Tibial nerve (tissue), 4 donors: Measurements from ENCODE around the gene CIITA. TPM values are rescaled to one million over a fixed set of nuclear protein-coding genes. Genes with fewer than 3 reads are reported as not detected.
"Not testable (repeated sequence)": the region's sequence is repeated elsewhere in the genome, so short reads cannot be mapped to it uniquely, and the experiment has no call there.

Experiments
- DNase-seq, 2 donors: peaks; one replicate each; pipeline ENCODE4 v3.0.0-alpha.2; 2019; ENCODE audit warnings: low spot score in 2 of 2
- H3K27ac ChIP-seq, 4 donors: fragments of 200-600 bp; sonication (generic) in 3 of 4; one replicate each; pipeline ENCODE4 v1.5.1; 2017 to 2019; ENCODE audit warnings: mild to moderate bottlenecking in 1 of 4
- H3K27me3 ChIP-seq, 2 donors: fragments of 200-600 bp; sonication (generic) in 1 of 2; one replicate each; pipeline versions ENCODE4 v1.5.1 to v1.6.0; 2017 to 2019
- H3K36me3 ChIP-seq, 3 donors: fragments of 200-600 bp; sonication (generic); one replicate each; pipeline ENCODE4 v1.5.1; 2018 to 2019
- H3K4me1 ChIP-seq, 4 donors: fragments of 200-600 bp; sonication (generic) in 3 of 4; one replicate each; pipeline ENCODE4 v1.5.1; 2017 to 2019
- H3K4me3 ChIP-seq, 4 donors: fragments of 200-600 bp; sonication (generic) in 3 of 4; one replicate each; pipeline ENCODE4 v1.5.1; 2017 to 2019; ENCODE audit warnings: mild to moderate bottlenecking in 1 of 4, moderate library complexity in 1 of 4
- H3K9me3 ChIP-seq, 4 donors: fragments of 200-600 bp; sonication (generic) in 3 of 4; one replicate each; pipeline ENCODE4 v1.5.1; 2017 to 2019
- EP300 ChIP-seq, 2 donors: sonication (generic); formaldehyde crosslinking; IDR thresholded peaks; one replicate each; pipeline ENCODE4 v1.6.1; 2017; ENCODE audit warnings: antibody characterized with exemption in 2 of 2, mild to moderate bottlenecking in 1 of 2
- POLR2A ChIP-seq, 2 donors: fragments of 450-650 bp; IDR thresholded peaks; one replicate each; pipeline ENCODE4 v1.6.1; 2017; ENCODE audit warnings: antibody characterized with exemption in 2 of 2, mild to moderate bottlenecking in 2 of 2, moderate library complexity in 2 of 2
- WGBS, 2 donors: methylation state at CpG; one replicate each; pipeline ENCODE4 v1.1.5; 2018; 5-methylcytosine and 5-hydroxymethylcytosine counted together
- total RNA-seq, 4 donors: library from RNA; depleted of rRNA; stranded (reverse); fragments of >200 nt; gene quantifications; one replicate each; pipeline ENCODE4 v1.1.0, GENCODE V29; 2016
- TF ChIP-seq, protein P1 (sequence below), 5 experiments: fragments of 200-600 bp in 3 of 5; fragments of 450-650 bp in 2 of 5; sonication (generic) in 3 of 5; IDR thresholded peaks; one replicate each; pipeline ENCODE4 v1.5.1; 2016 to 2019; ENCODE audit warnings: antibody characterized with exemption in 5 of 5, mild to moderate bottlenecking in 3 of 5, moderate library complexity in 2 of 5

The CIITA gene, protein sequence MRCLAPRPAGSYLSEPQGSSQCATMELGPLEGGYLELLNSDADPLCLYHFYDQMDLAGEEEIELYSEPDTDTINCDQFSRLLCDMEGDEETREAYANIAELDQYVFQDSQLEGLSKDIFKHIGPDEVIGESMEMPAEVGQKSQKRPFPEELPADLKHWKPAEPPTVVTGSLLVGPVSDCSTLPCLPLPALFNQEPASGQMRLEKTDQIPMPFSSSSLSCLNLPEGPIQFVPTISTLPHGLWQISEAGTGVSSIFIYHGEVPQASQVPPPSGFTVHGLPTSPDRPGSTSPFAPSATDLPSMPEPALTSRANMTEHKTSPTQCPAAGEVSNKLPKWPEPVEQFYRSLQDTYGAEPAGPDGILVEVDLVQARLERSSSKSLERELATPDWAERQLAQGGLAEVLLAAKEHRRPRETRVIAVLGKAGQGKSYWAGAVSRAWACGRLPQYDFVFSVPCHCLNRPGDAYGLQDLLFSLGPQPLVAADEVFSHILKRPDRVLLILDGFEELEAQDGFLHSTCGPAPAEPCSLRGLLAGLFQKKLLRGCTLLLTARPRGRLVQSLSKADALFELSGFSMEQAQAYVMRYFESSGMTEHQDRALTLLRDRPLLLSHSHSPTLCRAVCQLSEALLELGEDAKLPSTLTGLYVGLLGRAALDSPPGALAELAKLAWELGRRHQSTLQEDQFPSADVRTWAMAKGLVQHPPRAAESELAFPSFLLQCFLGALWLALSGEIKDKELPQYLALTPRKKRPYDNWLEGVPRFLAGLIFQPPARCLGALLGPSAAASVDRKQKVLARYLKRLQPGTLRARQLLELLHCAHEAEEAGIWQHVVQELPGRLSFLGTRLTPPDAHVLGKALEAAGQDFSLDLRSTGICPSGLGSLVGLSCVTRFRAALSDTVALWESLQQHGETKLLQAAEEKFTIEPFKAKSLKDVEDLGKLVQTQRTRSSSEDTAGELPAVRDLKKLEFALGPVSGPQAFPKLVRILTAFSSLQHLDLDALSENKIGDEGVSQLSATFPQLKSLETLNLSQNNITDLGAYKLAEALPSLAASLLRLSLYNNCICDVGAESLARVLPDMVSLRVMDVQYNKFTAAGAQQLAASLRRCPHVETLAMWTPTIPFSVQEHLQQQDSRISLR
- 10 to 100 TPM in 3 of 4 donors, 1 to 10 TPM in 1; 7.5 to 38.7 (median 17.8) TPM for total RNA-seq

DNA sequence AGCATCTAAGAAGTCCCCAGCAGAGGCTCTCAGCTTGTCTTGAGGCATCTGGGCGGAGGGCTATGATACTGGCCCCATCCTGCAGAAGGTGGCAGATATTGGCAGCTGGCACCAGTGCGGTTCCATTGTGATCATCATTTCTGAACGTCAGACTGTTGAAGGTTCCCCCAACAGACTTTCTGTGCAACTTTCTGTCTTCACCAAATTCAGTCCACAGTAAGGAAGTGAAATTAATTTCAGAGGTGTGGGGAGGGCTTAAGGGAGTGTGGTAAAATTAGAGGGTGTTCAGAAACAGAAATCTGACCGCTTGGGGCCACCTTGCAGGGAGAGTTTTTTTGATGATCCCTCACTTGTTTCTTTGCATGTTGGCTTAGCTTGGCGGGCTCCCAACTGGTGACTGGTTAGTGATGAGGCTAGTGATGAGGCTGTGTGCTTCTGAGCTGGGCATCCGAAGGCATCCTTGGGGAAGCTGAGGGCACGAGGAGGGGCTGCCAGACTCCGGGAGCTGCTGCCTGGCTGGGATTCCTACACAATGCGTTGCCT is at the start of gene CIITA:
Gene CIITA (plus strand): TSS at position 404 of the 543 bp plus-strand sequence. CDS start 129 bp downstream, at position 533.
- Histone ChIP-seq H3K36me3 (no peaks in the 10 kb centered on the region), H3K9me3 (no peaks in the 10 kb centered on the region), H3K4me3 (peak within 1 kb of the TSS in 2 of 4 donors; percentile 62 to 73), H3K4me1 (peaks cover 0 to 31% (median 18%) of the 10 kb centered on the region in 4 donors), H3K27me3 (peaks cover 0 to 8% of the 10 kb centered on the region in 2 donors), H3K27ac (peak within 1 kb of the TSS in 3 of 4 donors; percentile 72 to 82 (median 73))
- TF ChIP-seq POLR2A (IDR thresholded peaks at IDR 0.05) (peak in 1 of 2 donors; percentile 33), EP300 (IDR thresholded peaks at IDR 0.05) (peak in 1 of 2 donors; percentile 34)
- TF ChIP-seq, protein P1, sequence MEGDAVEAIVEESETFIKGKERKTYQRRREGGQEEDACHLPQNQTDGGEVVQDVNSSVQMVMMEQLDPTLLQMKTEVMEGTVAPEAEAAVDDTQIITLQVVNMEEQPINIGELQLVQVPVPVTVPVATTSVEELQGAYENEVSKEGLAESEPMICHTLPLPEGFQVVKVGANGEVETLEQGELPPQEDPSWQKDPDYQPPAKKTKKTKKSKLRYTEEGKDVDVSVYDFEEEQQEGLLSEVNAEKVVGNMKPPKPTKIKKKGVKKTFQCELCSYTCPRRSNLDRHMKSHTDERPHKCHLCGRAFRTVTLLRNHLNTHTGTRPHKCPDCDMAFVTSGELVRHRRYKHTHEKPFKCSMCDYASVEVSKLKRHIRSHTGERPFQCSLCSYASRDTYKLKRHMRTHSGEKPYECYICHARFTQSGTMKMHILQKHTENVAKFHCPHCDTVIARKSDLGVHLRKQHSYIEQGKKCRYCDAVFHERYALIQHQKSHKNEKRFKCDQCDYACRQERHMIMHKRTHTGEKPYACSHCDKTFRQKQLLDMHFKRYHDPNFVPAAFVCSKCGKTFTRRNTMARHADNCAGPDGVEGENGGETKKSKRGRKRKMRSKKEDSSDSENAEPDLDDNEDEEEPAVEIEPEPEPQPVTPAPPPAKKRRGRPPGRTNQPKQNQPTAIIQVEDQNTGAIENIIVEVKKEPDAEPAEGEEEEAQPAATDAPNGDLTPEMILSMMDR (IDR thresholded peaks at IDR 0.05) = no peak
- 47 to 49% methylated on average over 6 to 9 of the region's 9 CpGs for WGBS, 2 donors
- DNase-seq = peak; percentile 83 to 84

DNA sequence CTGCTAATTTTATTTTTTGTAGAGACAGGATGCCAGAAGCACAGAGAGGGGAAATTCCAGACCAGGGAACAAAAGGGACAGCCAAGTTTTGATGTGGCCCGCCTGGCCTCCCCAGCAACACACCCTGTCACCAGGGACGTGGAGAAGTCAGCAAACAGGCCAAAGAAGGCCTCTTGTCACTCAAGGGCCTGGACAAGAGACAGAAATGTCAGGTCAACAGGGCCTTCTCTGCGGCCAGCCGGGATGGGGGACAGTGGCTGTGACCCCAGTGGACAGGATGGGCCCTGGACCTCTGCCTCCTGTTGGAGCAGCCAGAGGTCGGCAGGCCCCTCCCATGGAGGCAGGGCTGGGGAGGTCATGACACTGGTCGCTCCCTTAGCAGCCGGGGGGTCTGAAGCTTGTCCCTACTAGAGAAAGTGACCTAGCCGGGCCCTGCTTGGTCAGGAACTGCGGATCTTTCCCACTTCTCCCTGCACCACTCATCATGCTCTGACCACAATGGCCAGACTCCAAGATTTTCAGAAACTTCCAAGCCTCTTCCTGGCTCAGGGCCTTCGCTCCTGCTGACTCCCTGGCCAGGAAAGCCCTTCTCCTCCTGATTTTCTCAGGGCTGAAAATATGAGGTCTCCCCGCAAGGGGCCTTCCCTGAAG is 49.2 kb upstream of the CIITA start:
- Histone ChIP-seq H3K9me3 (no peaks in the 10 kb centered on the region), H3K27ac (peak overlapping the region; percentile 73 to 93 (median 79)), H3K27me3 (no peaks in the 10 kb centered on the region), H3K4me3 (no peak overlapping the region), H3K4me1 (peaks cover 0 to 40% (median 26%) of the 10 kb centered on the region in 4 donors), H3K36me3 (no peaks in the 10 kb centered on the region)
- TF ChIP-seq POLR2A (IDR thresholded peaks at IDR 0.05) = no peak
- TF ChIP-seq, protein P1 (IDR thresholded peaks at IDR 0.05) = no peak
- TF ChIP-seq EP300 (IDR thresholded peaks at IDR 0.05) = peak in 1 of 2 donors; percentile 64
- 14 to 23% methylated on average over 8 to 11 of the region's 11 CpGs for WGBS, 2 donors
- DNase-seq = peak; percentile 54 to 79

DNA sequence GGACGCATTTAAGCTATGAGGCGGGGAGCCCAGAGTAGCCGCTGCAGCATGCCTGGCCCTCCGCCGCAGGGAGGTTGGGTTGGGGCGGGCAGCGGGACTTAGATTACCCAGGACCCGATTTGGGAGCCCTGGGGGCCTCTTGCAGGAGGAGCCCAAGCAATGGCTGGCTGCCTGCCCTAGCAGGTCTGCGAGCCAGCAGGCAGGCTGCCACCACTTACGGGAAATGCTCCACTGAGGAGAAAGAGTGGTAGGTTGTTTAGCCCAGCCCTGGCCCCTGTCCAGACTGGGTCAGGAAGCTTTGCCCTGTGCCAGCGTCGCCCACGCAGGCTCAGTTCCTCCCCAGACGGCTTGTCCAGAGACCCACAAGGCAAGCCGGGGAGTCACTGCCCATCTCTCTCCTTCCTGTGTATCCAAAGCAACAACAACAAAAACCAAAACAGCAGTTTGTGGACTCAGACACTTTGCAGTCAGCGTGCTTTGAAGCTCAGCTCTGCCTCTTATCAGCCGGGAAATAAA is 48.1 kb upstream of the CIITA start:
- Histone ChIP-seq H3K9me3 (no peaks in the 10 kb centered on the region), H3K4me1 (peaks cover 0 to 40% (median 26%) of the 10 kb centered on the region in 4 donors), H3K4me3 (peak overlapping the region in 2 of 4 donors; percentile 7 to 13), H3K36me3 (no peaks in the 10 kb centered on the region), H3K27me3 (no peaks in the 10 kb centered on the region), H3K27ac (peak overlapping the region; percentile 73 to 93 (median 79))
- 1 to 6% methylated on average over 15 to 17 of the region's 17 CpGs for WGBS, 2 donors
- TF ChIP-seq, protein P1 (IDR thresholded peaks at IDR 0.05) = no peak
- TF ChIP-seq POLR2A (IDR thresholded peaks at IDR 0.05) (peak in 1 of 2 donors; percentile 40), EP300 (IDR thresholded peaks at IDR 0.05) (peak; percentile 51 to 96)
- peak; percentile 83 to 84 for DNase-seq

DNA sequence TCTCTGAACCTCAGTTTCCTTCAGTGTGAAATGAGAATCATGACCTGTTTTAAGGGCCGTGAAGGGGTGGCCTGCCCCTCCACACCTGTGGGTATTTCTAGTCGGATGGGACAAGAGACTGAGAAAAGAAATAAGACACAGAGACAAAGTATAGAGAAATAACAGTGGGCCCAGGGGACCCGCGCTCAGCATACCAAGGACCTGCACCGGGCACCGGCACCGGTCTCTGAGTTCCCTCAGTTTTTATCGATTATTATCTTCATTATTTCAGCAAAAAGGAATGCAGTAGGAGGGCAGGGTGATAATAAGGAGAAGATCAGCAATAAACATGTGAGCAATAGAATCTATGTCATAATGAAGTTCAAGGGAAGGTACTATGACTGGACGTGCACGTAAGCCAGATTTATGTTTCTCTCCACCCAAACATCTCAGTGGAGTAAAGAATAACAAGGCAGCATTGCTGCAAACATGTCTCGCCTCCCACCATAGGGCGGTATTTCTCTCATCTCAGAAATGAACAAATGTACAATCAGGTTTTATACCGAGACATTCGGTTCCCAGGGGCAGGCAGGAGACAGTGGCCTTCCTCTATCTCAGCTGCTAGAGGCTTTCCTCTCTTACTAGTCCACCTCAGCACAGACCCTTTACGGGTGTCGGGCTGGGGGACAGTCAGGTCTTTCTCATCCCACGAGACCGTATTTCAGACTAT is 47.5 kb upstream of the CIITA start:
- H3K4me3 ChIP-seq = peak overlapping the region in 1 of 4 donors; percentile 7
- H3K27ac ChIP-seq = peak overlapping the region; percentile 73 to 93 (median 79)
- H3K4me1 ChIP-seq = peaks cover 0 to 40% (median 26%) of the 10 kb centered on the region in 4 donors
- not testable (repeated sequence) for H3K27me3 ChIP-seq, H3K9me3 ChIP-seq, DNase-seq, H3K36me3 ChIP-seq
- 31 to 36% methylated on average over 18 of the region's 18 CpGs for WGBS, 2 donors

DNA sequence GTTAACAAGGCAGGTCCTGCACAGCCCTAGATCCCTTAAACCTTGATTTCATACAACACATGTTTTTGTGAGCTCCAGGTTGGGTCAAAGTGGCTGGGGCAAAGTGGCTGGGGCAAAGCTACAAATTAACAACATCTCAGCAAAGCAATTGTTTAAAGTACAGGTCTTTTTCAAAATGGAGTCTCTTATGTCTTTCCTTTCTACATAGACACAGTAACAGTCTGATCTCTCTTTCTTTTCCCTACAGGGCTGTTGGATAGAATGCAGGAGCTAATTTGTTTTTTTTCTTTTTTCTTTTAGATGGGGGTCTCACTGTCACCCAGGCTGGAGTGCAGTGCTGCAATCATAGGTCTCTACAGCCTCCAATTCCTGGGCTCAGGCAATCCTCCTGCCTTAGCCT is 46.8 kb upstream of the CIITA start:
- peaks cover 0 to 40% (median 26%) of the 10 kb centered on the region in 4 donors for H3K4me1 ChIP-seq
- H3K27ac ChIP-seq = peak overlapping the region in 1 of 4 donors; percentile 20

More for the DNA sequence above, 46.8 kb upstream of the CIITA start:
- H3K36me3 ChIP-seq, H3K27me3 ChIP-seq, DNase-seq, H3K4me3 ChIP-seq, H3K9me3 ChIP-seq: not testable (repeated sequence)
